ENCODE results near the gene KCTD5.

KCTD5 gene

GRCh38 chr16:2708290-2708639 lies 25.9 kb downstream of the KCTD5 start:
- no peak overlapping the region for H3K4me3 ChIP-seq (replicated peaks; ENCODE audit: low read depth, low read length)
- no peak for TF ChIP-seq CTCF (IDR thresholded peaks at IDR 0.05; ENCODE audit: low read depth, low read length, missing control alignments)
- DNase-seq (ENCODE audit: extremely low read depth, low read depth): no peak

- DNase-seq (ENCODE audit: extremely low read depth, low read depth): no peak
- H3K4me3 ChIP-seq (replicated peaks; ENCODE audit: low read depth, low read length): no peak overlapping the region
- TF ChIP-seq CTCF (IDR thresholded peaks at IDR 0.05; ENCODE audit: low read depth, low read length, missing control alignments): no peak
Observed at GRCh38 chr16:2708955-2709587, 26.7 kb downstream of the KCTD5 start.

GRCh38 chr16:2709588-2709984 lies 27.3 kb downstream of the KCTD5 start:
- no peak for TF ChIP-seq CTCF (IDR thresholded peaks at IDR 0.05; ENCODE audit: low read depth, low read length, missing control alignments)
- no peak overlapping the region for H3K4me3 ChIP-seq (replicated peaks; ENCODE audit: low read depth, low read length)
- DNase-seq (ENCODE audit: extremely low read depth, low read depth): no peak

- no peak for DNase-seq (ENCODE audit: extremely low read depth, low read depth)
- TF ChIP-seq CTCF (IDR thresholded peaks at IDR 0.05; ENCODE audit: low read depth, low read length, missing control alignments): no peak
- no peak overlapping the region for H3K4me3 ChIP-seq (replicated peaks; ENCODE audit: low read depth, low read length)
Observed at GRCh38 chr16:2710021-2710710, 27.8 kb downstream of the KCTD5 start.

- no peak overlapping the region for H3K4me3 ChIP-seq (replicated peaks; ENCODE audit: low read depth, low read length)
- no peak for TF ChIP-seq CTCF (IDR thresholded peaks at IDR 0.05; ENCODE audit: low read depth, low read length, missing control alignments)
- DNase-seq (ENCODE audit: extremely low read depth, low read depth): no peak
Observed at GRCh38 chr16:2710711-2711231, 28.4 kb downstream of the KCTD5 start.

DNA sequence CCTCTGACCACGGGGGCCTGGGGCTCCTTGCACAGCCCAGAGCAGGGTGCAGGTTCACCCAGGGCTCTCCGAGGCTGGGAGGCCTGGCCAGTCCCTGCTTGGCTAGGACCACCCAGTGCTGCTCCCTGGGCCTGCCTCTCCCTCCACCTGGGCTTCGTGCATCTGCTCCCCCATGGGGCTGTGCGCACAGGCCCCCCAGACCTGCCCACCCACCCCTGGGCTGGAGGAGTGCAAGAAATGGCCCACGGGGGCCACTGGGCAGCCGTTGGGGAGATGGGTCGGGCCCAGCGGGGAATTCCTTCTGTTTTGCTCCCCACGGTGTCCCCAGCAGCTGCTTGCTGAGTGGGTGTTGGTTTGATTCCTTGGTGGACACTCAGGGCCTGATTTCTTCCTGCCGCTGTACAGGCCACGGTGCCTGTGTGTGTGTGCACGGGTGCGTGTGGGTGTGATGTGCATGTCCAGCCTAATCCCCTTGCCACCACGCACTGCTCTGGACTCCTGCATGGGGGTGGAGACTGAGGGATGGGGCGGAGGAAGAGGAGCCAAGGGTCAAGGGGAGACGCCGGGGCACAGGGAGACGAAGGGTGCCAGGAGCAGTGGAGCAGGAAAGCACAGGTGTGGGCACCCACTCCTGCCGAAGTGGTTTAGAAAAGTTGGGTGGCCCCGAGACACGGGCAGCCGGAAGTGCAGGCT lies 29.2 kb downstream of the KCTD5 start:
- TF ChIP-seq CTCF (IDR thresholded peaks at IDR 0.05; ENCODE audit: low read depth, low read length, missing control alignments): no peak
- no peak for DNase-seq (ENCODE audit: extremely low read depth, low read depth)
- no peak overlapping the region for H3K4me3 ChIP-seq (replicated peaks; ENCODE audit: low read depth, low read length)

All from HFF-Myc (cell line).